Superior temporal gyrus (tissue), 1 donor: ENCODE results near the gene C22orf42.
"Not testable (repeated sequence)": the region's sequence is repeated elsewhere in the genome, so short reads cannot be mapped to it uniquely, and the experiment has no call there.

Source experiments
- DNase-seq: peaks from one replicate; pipeline ENCODE4 v3.0.0-alpha.2; 2016; ENCODE audit errors: extremely low spot score

Gene C22orf42

GRCh38 chr22:32135958-32136357 is 23.1 kb downstream of the C22orf42 start:
- not testable (repeated sequence) for DNase-seq

GRCh38 chr22:32134796-32135195 is 24.3 kb downstream of the C22orf42 start:
- DNase-seq, result not testable (repeated sequence)

GRCh38 chr22:32132783-32133182 is 26.3 kb downstream of the C22orf42 start:
- no peak for DNase-seq

- DNase-seq, result no peak
Measured at GRCh38 chr22:32132126-32132525, 27.0 kb downstream of the C22orf42 start.

GRCh38 chr22:32130464-32130863 is 28.6 kb downstream of the C22orf42 start:
- DNase-seq, result no peak

- no peak for DNase-seq
Measured at GRCh38 chr22:32127904-32128303, 31.2 kb downstream of the C22orf42 start.

GRCh38 chr22:32123657-32124056 is 35.4 kb downstream of the C22orf42 start:
- no peak for DNase-seq

- DNase-seq, result no peak
Measured at GRCh38 chr22:32122899-32123298, 36.2 kb downstream of the C22orf42 start.

GRCh38 chr22:32120603-32121002 is 38.5 kb downstream of the C22orf42 start:
- DNase-seq, result no peak

GRCh38 chr22:32119568-32120235 is 39.4 kb downstream of the C22orf42 start:
- DNase-seq, result no peak

- DNase-seq, result no peak
Measured at GRCh38 chr22:32112380-32112779, 46.7 kb downstream of the C22orf42 start.

GRCh38 chr22:32106930-32107329 is 52.2 kb downstream of the C22orf42 start:
- no peak for DNase-seq

GRCh38 chr22:32103658-32104315 is 55.3 kb downstream of the C22orf42 start:
- DNase-seq, result peak; percentile 46

GRCh38 chr22:32100711-32101110 is 58.4 kb downstream of the C22orf42 start:
- no peak for DNase-seq
